ENCODE data around the gene PIK3R3. TPM values are rescaled to one million over a fixed set of nuclear protein-coding genes. Genes with fewer than 3 reads are reported as not detected.
A peak's percentile ranks its signal among the peaks of the same experiment; 100 is the strongest.
"Not testable (repeated sequence)": the region's sequence is repeated elsewhere in the genome, so short reads cannot be mapped to it uniquely, and the experiment has no call there.

The PIK3R3 gene
- total RNA-seq, 1 donor from 2014 or later, result 55.8 TPM

- DNase-seq (ENCODE audit: low spot score), result no peak
These were observed 67.0 kb downstream of the PIK3R3 start for GRCh38 chr1:46065405-46065804.

GRCh38 chr1:46064708-46065107 lies 67.7 kb downstream of the PIK3R3 start:
- DNase-seq (ENCODE audit: low spot score), result no peak

- no peak for DNase-seq (ENCODE audit: low spot score)
These were observed 69.6 kb downstream of the PIK3R3 start for GRCh38 chr1:46062651-46063319.

GRCh38 chr1:46061146-46061545 lies 71.3 kb downstream of the PIK3R3 start:
- DNase-seq (ENCODE audit: low spot score), result no peak

GRCh38 chr1:46058936-46059335 lies 73.5 kb downstream of the PIK3R3 start:
- DNase-seq (ENCODE audit: low spot score), result no peak

GRCh38 chr1:46057781-46058180 lies 74.6 kb downstream of the PIK3R3 start:
- DNase-seq (ENCODE audit: low spot score), result no peak

GRCh38 chr1:46057215-46057614 lies 75.2 kb downstream of the PIK3R3 start:
- DNase-seq (ENCODE audit: low spot score), result not testable (repeated sequence)

- DNase-seq (ENCODE audit: low spot score), result no peak
These were observed 76.1 kb downstream of the PIK3R3 start for GRCh38 chr1:46056325-46056724.

- no peak for DNase-seq (ENCODE audit: low spot score)
These were observed 78.7 kb downstream of the PIK3R3 start for GRCh38 chr1:46053734-46054133.

GRCh38 chr1:46044116-46044515 lies 88.3 kb downstream of the PIK3R3 start:
- no peak for DNase-seq (ENCODE audit: low spot score)

- no peak for DNase-seq (ENCODE audit: low spot score)
These were observed 88.9 kb downstream of the PIK3R3 start for GRCh38 chr1:46043458-46044017.

GRCh38 chr1:46041974-46042373 lies 90.5 kb downstream of the PIK3R3 start:
- no peak for DNase-seq (ENCODE audit: low spot score)

GRCh38 chr1:46041551-46041950 lies 90.9 kb downstream of the PIK3R3 start:
- no peak for DNase-seq (ENCODE audit: low spot score)

- DNase-seq (ENCODE audit: low spot score), result no peak
These were observed 92.8 kb downstream of the PIK3R3 start for GRCh38 chr1:46039571-46040052.

- DNase-seq (ENCODE audit: low spot score), result peak; percentile 89
These were observed 95.3 kb downstream of the PIK3R3 start for GRCh38 chr1:46036894-46037839.

GRCh38 chr1:46034601-46035516 lies 97.6 kb downstream of the PIK3R3 start:
- DNase-seq (ENCODE audit: low spot score), result no peak

GRCh38 chr1:46030876-46031660 lies 101.4 kb downstream of the PIK3R3 start:
- DNase-seq (ENCODE audit: low spot score), result no peak

- DNase-seq (ENCODE audit: low spot score), result no peak
These were observed 102.2 kb downstream of the PIK3R3 start for GRCh38 chr1:46030074-46030870.

GRCh38 chr1:46027788-46028573 lies 104.4 kb downstream of the PIK3R3 start:
- DNase-seq (ENCODE audit: low spot score), result no peak
